ACC112 (cell line): ENCODE data around the gene FUT6.
A peak's percentile ranks its signal among the peaks of the same experiment; 100 is the strongest.

ENCODE experiments used
- H2AFZ ChIP-seq: fragments of 200-600 bp; sonication (generic); one replicate; pipeline ENCODE4 v1.6.0; 2017; ENCODE audit warnings: antibody characterized with exemption, low read length; ENCODE audit not compliant: unreplicated experiment
- H3K27ac ChIP-seq: fragments of 200-600 bp; sonication (generic); 2 replicates; pipeline ENCODE4 v1.5.1; 2014; ENCODE audit warnings: low read depth, mild to moderate bottlenecking, antibody characterized with exemption, low read length, moderate library complexity
- H3K27me3 ChIP-seq: fragments of 200-600 bp; sonication (generic); 2 replicates; pipeline ENCODE4 v1.6.1; 2014; ENCODE audit warnings: mild to moderate bottlenecking, antibody characterized with exemption, low read length, moderate library complexity, mixed read lengths; ENCODE audit not compliant: insufficient read depth
- H3K36me3 ChIP-seq: fragments of 200-600 bp; sonication (generic); 2 replicates; pipeline ENCODE4 v1.6.1; 2016; ENCODE audit warnings: mild to moderate bottlenecking, antibody characterized with exemption, low read length, moderate library complexity, mixed read lengths; ENCODE audit not compliant: insufficient read depth
- H3K4me1 ChIP-seq: fragments of 200-600 bp; sonication (generic); one replicate; pipeline ENCODE4 v1.6.1; 2016; ENCODE audit warnings: low read length, mixed read lengths; ENCODE audit not compliant: insufficient read depth, unreplicated experiment, control insufficient read depth
- H3K4me3 ChIP-seq: fragments of 200-600 bp; sonication (generic); 2 replicates; pipeline ENCODE4 v1.5.1; 2014; ENCODE audit warnings: mild to moderate bottlenecking, low read depth, low read length
- H3K79me2 ChIP-seq: fragments of 200-600 bp; sonication (generic); one replicate; pipeline ENCODE4 v1.6.0; 2016; ENCODE audit warnings: low read length; ENCODE audit not compliant: control insufficient read depth, unreplicated experiment, insufficient read depth

FUT6 gene

DNA sequence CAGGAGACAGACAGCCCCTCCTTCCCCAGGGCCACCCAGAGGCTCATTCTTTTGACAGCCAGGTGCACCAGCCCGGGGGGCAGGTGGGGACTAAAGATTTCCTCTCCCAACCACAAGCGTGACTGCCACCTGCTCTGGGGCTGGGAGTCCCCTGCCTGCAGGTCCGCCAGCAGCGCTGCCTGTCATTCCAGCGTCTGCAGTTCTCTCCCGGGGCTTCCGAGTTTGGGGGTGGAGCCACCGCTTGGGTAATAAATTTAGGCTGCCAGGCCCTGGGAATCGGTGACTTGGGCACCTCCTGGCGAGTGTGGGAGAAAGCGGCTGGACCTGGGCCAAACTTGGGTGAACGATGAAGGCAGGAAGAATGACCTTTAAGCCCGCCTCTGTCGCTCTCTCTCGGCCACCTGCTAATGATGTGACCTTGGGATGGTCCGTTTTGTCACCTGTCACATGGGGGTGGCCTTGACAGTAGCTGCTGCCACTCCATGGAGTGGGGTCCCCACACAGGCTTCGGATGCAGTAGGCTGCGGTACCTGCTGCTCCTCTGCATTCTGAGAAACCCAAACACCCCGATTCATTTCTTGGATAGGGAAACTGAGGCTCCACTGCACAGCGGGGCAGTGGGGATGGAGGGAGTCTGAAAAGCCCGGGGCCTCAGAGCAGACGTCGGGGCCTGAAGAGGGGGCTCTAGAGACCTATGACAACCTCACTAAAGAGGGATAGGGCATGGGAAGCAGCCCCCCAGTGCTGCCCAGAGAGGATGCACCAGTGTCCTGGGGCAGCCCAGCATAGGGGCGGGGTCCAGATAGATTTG is 12.8 kb downstream of the FUT6 start:
- no peaks in the 10 kb centered on the region; the same call in 1 of the 2 replicates for H3K27me3 ChIP-seq
- H3K36me3 ChIP-seq = no peaks in the 10 kb centered on the region
- H3K4me3 ChIP-seq = peak overlapping the region; percentile 62; the same call in 1 of the 2 replicates
- H2AFZ ChIP-seq = no peak overlapping the region
- H3K4me1 ChIP-seq = peaks cover 2% of the 10 kb centered on the region
- no peaks in the 10 kb centered on the region for H3K79me2 ChIP-seq
- H3K27ac ChIP-seq = no peak overlapping the region

DNA sequence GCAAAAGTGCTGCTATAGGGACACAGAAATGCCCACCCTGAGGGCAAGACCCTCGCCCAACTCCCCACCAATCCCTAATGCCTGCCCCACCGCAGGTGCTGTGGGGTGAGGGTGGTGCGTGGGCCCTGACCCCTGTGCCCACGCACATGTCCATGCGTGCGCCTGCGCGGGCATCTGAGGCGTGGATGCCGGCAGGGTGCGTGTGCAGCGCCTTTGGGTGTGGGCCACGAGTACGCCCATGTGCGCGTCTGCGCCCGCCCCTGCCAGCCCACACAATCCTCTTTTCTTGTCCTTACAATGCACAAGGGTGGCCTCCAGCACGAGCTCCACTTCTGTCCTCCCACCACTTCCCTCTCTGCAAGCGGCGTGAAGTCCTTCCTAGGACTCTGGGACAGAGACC is 14.3 kb downstream of the FUT6 start:
- no peaks in the 10 kb centered on the region for H3K79me2 ChIP-seq
- H3K27me3 ChIP-seq = no peaks in the 10 kb centered on the region; the same call in 1 of the 2 replicates
- H3K27ac ChIP-seq = no peak overlapping the region
- no peak overlapping the region for H2AFZ ChIP-seq
- peaks cover 2% of the 10 kb centered on the region for H3K4me1 ChIP-seq
- H3K36me3 ChIP-seq = no peaks in the 10 kb centered on the region
- H3K4me3 ChIP-seq = no peak overlapping the region

DNA sequence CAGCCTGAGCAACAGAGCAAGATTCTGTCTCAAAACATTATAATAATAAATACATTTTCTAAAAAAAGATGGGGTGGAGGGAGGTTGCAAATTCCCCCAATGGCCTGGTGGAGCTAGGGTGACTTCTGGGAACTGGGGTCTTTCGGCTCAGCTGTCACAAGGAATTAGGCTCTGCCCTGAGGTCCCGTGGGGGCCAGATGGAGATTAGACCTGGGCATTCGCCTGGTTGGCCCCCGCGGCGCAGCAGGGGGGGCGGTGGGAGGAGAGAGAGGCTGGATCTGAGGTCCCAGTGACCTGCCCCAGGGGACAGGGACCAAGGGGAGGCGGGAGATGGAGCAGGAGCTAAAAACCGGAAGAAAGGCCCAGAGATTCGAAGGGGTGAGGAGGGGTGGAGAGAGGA is 14.8 kb downstream of the FUT6 start:
- H3K4me3 ChIP-seq = no peak overlapping the region
- no peaks in the 10 kb centered on the region; the same call in 1 of the 2 replicates for H3K27me3 ChIP-seq
- H3K4me1 ChIP-seq = peaks cover 2% of the 10 kb centered on the region
- no peaks in the 10 kb centered on the region for H3K79me2 ChIP-seq
- H3K36me3 ChIP-seq = no peaks in the 10 kb centered on the region
- no peak overlapping the region for H3K27ac ChIP-seq
- H2AFZ ChIP-seq = no peak overlapping the region

DNA sequence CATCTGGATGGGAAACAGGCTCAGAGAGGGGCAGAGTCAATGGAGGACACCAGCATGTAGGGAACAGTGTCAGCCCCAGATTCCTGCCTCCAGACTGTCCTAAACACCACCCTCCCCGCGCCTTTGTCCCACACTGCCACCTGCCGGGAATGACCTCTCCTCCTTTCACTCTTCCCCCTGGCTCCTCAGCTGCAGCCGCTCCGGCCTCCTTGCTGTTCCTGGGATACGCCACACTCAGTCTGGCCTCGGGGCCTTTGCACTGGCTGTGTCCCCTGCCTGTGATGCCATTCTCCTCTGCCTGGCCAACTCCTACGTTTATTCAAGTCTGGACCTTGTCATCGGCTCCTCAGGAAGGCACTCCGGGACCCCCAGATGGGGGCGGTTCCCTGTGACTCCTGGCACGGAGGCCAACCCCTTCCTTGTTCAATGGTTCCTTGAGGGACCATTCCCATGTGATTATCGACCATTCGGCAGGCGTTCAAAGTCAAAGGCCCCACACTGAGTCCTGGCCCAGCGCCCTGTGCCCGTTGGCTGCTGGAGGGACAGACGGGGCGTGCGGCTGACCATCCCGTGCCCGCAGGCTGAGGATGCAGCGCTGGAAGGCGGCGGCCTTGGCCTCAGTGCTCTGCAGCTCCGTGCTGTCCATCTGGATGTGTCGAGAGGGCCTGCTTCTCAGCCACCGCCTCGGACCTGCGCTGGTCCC is 15.8 kb downstream of the FUT6 start:
- H2AFZ ChIP-seq = no peak overlapping the region
- no peak overlapping the region for H3K4me3 ChIP-seq
- H3K27ac ChIP-seq = no peak overlapping the region
- H3K27me3 ChIP-seq = no peaks in the 10 kb centered on the region
- H3K79me2 ChIP-seq = no peaks in the 10 kb centered on the region
- H3K4me1 ChIP-seq = no peaks in the 10 kb centered on the region
- H3K36me3 ChIP-seq = no peaks in the 10 kb centered on the region

DNA sequence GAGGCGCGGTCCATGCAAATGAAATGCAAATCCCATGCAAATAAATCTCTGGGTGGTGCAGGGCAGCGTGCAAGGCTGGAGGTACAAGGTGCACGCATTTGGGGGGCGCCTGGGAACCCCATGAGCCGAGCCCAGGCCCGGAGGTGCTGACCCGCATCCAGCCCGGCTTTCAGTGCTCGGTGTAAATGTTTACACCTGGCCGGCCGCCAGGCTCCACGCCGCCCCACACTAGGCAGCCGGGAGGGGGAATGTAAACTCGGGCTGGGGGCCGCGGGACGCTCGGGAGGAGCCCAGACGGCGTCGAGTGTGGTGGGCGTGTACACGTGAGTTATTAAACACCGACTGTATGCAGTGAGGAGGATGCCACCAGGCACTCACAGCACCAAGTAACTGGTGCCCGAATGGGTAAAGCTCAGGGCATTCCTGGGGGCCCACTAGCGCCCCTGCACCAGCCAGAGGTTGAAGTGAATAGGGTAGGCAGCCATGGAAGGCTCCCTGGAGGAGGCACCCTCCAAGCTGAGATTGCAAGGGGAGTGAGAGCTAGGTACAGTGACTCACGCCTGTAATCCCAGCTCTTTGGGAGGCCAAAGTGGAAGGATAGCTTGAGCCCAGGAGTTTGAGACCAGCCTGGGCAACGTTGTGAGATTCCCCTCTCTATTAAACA is 17.2 kb downstream of the FUT6 start:
- Histone ChIP-seq H3K27me3 (no peaks in the 10 kb centered on the region), H3K36me3 (no peaks in the 10 kb centered on the region), H3K27ac (no peak overlapping the region), H3K79me2 (no peaks in the 10 kb centered on the region), H3K4me1 (no peaks in the 10 kb centered on the region), H2AFZ (no peak overlapping the region), H3K4me3 (no peak overlapping the region)

DNA sequence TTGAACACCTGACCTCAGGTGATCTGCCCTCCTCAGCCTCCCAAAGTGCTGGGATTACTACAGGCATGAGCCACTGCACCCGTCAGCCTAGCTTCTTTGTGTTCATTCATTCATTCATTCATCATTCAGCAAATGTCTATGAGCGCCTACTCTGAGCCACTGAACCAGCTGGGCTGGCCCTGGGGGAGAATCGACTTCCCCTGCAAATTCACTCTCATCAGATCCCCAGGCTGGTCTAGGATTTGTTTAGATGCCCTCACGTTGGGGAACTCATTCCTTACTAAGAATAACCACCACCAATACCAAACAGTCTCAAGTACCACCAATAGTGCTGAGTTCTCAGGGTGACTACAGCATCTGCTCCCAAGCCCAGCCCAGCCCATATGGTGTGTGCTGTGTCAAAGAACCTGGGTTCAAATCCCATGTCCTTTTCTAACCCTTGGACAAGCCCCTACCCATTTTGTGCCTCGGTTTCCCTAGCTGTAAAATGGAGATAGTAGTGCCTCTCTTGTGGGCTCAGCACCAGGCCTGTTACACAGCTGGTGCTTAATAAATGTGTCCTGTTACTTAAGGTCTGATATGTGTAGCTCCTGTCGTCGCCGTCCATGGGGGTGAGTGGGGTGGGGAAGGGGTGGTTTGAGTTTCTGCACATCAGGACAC is 17.9 kb downstream of the FUT6 start:
- no peak overlapping the region for H3K27ac ChIP-seq
- H3K36me3 ChIP-seq = no peaks in the 10 kb centered on the region
- H3K4me3 ChIP-seq = no peak overlapping the region
- no peaks in the 10 kb centered on the region for H3K27me3 ChIP-seq
- no peak overlapping the region for H2AFZ ChIP-seq
- H3K79me2 ChIP-seq = no peaks in the 10 kb centered on the region
- H3K4me1 ChIP-seq = no peaks in the 10 kb centered on the region

DNA sequence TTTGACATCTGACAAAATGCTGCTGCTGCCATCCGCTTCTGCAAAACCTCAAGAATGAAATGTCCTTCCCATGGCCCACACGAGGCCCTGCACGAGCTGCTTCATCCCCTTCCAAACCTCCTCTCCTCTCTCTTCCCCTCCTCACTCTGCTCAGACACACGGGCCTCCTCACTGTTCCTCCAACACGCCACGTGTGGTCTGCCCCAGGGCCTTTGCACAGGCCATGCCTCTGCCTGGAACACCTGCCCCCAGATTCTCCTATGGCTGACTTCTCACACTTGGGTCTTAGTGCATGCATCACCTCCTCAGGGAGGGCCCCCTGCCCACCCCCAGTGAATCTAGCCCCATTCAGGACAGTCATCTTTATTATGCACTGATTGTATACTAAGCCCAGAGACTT is 18.7 kb downstream of the FUT6 start:
- H3K79me2 ChIP-seq = no peaks in the 10 kb centered on the region
- H3K27me3 ChIP-seq = no peaks in the 10 kb centered on the region
- no peaks in the 10 kb centered on the region for H3K4me1 ChIP-seq
- no peak overlapping the region for H2AFZ ChIP-seq
- no peak overlapping the region for H3K4me3 ChIP-seq
- H3K36me3 ChIP-seq = no peaks in the 10 kb centered on the region
- no peak overlapping the region for H3K27ac ChIP-seq

DNA sequence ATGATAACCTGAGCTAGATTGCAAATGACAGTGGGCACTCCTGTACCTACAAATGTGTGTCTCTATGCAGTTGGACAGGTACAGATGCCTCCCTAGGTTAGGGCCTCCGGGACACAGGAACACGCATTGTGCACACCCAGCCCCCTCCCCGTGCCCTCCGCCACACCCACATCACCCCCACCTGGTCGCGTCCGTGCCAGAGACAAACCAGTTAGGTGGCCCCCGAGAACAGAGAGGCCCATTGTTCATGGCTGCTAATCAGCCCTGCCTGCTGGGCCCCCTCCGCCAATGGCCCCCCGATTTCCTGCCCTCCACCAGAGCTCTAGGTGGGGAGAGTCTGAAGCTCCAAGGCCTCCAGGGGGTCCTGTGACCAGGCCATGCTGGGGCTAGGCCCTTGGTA is 20.9 kb downstream of the FUT6 start:
- no peaks in the 10 kb centered on the region for H3K27me3 ChIP-seq
- no peak overlapping the region for H3K27ac ChIP-seq
- no peaks in the 10 kb centered on the region for H3K4me1 ChIP-seq
- H3K4me3 ChIP-seq = no peak overlapping the region
- H3K79me2 ChIP-seq = no peaks in the 10 kb centered on the region
- no peaks in the 10 kb centered on the region for H3K36me3 ChIP-seq
- no peak overlapping the region for H2AFZ ChIP-seq

DNA sequence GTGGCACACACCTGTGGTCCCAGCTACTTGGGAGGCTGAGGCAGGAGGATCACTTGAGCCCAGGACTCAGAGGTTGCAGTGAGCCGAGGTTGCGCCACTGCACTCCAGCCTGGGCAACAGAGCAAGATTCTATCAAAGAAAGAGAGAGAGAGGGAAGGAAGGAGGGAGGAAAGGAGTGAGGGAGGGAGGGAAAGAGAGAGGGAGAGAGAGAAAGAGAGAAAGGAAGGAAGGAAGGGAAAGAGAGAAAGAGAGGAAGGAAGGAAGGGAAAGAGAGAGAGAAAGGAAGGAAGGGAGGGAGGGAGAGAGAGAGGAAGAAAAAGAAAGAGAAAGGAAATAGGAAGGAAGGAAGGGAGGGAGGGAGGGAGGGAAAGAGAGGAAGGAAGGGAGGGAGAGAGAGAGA is 22.3 kb downstream of the FUT6 start:
- Histone ChIP-seq H3K27ac (no peak overlapping the region), H3K27me3 (no peaks in the 10 kb centered on the region), H3K4me3 (no peak overlapping the region), H3K36me3 (no peaks in the 10 kb centered on the region), H2AFZ (no peak overlapping the region), H3K79me2 (no peaks in the 10 kb centered on the region), H3K4me1 (no peaks in the 10 kb centered on the region)

DNA sequence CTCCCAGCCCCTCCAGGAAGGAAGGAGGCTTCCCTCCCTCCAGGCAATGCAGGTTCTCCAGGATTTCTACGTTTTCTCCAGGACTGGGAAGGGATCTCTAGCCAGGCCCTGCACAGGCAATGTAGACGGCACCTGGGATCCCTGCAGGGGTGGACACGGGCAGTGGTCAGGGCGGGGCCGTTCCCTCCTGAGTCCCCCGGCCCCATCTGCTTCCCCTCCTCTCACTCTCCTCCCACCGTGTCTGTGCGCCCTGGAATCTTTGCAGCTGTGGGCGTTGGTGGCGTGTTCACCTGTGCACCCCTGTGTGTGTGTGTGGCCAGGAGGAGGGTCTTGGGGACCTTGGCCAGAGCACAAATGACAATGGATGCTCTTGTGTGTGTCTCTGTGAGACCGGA is 24.7 kb downstream of the FUT6 start:
- Histone ChIP-seq H3K27ac (no peak overlapping the region), H2AFZ (no peak overlapping the region), H3K79me2 (no peaks in the 10 kb centered on the region), H3K4me1 (no peaks in the 10 kb centered on the region), H3K27me3 (no peaks in the 10 kb centered on the region), H3K36me3 (no peaks in the 10 kb centered on the region), H3K4me3 (no peak overlapping the region)
